CD4-positive, alpha-beta T cell treated with Interleukin-15 for 4 hours (primary cell): ENCODE results near the gene FARP1.
A peak's percentile ranks its signal among the peaks of the same experiment; 100 is the strongest.

Source experiments
- DNase-seq: peaks from one replicate; pipeline ENCODE4 v3.0.0-alpha.2; 2020; ENCODE audit warnings: low spot score

FARP1 gene

DNA sequence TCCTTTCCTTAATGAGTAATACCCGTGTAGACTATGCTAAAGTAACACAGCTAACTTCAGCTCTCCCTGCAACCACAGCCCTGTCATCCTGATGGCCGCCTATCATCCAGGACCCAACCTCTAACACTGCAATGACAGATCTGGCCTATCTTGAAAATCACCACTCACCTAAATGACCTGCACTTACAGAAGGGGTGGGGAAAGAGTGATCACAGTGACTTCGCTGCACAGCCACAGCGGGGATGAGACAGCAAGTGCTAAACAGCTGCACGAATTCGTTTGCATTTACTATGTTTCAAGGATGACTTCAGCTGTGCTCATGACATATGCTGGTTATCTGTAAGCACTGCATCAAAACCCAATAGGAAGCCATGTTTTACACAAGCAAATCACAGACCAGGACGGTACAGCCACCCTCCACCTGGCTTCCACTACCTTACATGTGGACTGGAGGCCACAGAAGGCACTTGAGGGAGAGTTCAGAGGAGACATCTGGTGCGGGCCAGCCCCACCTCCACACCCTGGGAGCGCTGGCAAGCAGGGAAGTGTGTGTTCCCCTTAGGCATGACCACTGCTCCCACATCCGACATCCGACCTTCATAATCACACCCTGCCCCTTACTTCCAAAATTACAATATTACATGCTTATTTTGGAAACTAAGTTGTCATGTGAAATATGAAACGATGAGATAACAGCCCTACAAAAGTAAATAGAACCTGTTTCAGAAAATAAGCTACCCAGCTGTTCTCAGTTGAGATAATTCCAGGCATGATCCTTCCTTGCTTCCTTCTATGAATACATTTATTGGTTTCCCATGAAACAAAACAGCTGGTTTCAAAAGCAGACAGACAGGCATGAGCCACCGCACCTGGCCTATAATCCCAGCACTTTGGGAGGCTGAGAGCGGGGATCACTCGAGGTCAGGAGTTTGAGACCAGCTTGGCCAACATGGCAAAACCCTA, 338.3 kb downstream of the FARP1 start:
- DNase-seq: peak; percentile 48

DNA sequence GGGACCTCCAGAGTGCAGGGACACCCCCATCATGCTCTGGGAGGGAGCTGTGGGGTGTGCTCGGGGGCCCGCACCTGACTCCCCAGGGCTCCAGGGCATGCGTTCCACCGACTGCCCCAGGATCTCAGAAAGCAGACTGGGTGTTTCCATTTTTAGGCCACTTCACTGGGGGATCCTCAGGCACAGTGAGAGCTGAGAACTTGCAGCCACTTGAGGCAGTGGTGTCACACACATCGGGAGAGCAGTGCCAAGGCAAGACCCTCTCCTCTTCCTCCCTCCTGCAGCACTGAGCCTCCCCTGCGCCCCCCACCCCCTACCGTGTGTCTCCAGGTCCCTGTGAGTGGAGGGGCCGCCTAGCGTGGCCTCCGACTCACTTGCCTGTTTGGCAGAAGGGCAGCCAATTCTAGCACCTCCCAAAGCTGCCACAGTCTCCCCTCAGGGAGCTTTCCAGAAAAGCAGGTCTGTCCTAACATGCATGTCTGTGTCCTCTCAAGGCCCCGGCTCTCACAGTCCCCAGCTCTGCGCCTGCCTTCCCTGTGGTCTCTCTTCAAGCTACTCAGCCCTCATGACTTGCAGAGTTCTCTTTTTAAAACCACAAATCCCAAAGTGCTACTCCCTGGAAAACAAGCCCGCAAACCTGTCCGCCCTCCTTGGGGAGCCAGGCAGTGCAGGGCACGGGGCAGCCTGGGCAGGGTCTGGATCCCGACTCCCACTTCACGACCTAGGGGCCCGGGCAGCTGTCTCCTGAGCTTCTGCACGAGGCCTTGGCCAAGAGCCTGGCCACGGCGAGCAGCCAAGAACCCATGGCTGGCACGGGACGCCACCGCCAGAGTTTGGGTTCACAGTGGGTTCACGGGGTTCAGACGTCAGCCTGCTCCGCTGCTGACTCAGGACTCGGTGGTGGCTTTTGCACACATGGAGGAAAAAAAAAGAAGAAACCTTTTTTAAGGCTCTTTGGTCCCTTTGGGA, 339.9 kb downstream of the FARP1 start:
- DNase-seq: no peak

- DNase-seq: no peak
Measured at GRCh38 chr13:98483601-98484288, 340.9 kb downstream of the FARP1 start.

- peak; percentile 88 for DNase-seq
Measured at GRCh38 chr13:98484289-98485219, 341.7 kb downstream of the FARP1 start.

- DNase-seq: no peak
Measured at GRCh38 chr13:98485561-98485960, 342.7 kb downstream of the FARP1 start.

- DNase-seq: no peak
Measured at GRCh38 chr13:98486412-98486811, 343.5 kb downstream of the FARP1 start.

- no peak for DNase-seq
Measured at GRCh38 chr13:98487016-98487415, 344.1 kb downstream of the FARP1 start.

DNA sequence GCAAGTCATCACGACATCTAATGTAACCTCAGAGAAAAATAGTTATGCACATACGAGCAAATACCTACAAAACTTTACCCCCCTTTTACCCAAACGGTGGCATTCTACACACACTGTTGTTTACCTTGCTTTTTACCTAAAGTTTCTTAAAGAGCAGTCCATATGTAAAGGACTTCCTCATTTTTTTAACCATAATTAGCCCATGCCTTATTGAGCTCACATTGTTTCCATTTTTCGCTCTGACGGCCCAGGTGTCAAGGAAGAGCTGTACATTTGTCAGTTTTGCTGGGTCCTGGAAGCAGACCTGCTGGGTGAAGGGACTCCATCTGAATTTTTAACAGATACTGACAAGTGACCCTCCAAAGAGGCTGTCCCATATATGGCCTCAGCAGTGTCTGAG, 344.6 kb downstream of the FARP1 start:
- DNase-seq: no peak

DNA sequence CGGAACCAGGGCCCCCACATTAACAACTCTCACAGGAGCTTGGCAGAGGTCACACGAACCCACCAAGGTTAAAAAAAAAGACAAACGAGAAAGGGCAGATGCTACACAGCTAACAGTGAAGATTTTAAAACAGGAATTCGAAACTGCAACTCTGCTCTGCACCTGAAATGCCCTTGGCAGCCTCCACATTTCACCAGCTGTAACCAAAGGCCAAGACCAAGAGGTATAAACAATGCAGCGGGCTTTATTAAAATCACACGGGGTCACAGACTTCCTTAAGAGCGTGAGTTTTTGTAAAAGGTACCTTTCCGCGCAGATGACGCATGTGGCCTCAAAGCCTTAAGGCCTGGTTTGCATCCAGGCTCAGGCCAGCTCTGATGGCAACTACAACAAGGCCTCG, 345.8 kb downstream of the FARP1 start:
- DNase-seq: no peak

DNA sequence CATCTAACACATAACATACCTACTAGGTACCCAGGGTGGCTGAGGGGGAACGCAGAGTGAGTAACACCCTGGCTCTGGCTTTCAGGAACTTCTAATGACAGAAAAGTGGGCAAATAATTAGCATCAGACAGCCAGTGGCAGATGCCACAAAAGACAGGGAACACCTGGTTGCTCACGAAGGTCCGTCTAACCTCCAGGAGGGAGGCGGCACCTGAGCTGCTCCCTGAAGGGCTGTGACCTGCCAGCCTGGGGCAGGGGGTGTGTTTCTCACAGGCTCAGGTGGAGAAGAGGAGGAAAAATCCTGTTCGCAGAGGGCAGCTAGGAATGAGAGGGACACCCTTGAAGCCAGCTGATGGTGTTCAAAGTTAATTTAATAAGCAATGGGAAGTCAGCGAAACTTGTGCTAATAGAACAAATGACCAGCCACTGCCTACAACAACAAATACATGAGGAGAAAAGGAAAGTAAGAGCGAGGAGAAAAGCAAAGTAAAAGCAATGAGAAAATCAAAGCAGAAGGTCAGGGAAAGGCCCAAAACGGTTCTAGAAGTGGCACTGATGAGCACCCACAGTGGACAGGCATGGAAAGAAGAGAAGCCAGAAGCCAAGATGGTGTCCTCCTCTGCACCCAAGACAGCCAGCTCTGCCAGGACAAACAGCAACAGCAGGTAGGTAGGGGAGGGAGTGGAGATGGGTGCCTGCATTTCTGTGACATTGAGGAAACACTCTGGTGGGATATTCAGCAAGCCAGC, 346.7 kb downstream of the FARP1 start:
- DNase-seq: no peak

GRCh38 chr13:98490195-98490836, 347.4 kb downstream of the FARP1 start:
- no peak for DNase-seq

- no peak for DNase-seq
Measured at GRCh38 chr13:98490866-98491265, 348.0 kb downstream of the FARP1 start.

GRCh38 chr13:98492335-98493041, 349.6 kb downstream of the FARP1 start:
- no peak for DNase-seq

DNA sequence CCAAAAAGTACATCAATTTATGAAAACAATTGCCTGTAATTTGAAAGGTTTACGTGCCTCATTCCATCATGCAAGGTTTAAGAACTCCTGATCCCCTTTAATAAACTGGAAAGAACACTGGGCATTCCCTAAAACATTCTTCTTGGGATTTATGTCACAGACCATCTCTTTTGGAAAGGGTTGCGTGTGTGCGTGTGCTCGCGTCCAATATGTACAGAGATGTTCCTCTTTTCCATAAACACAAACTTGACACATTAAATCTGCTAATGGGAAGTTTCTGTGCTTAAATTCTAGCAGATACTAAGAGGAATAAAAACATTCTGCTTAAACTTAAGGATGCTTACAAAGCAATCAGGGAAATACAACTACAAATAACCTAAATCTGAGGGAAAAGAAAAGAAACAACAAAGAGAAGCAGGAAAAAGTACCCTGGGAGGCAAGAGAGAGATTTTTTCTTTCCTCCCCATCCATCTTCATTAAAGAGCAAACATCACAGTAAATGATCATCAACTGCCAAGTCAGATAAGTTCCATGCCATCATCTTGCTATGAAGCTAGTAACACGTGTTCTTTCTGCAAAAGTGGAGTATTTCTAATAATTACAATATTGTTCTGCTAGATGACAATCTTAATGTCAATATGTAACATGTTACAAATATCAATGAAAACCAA, 350.3 kb downstream of the FARP1 start:
- DNase-seq: no peak

- no peak for DNase-seq
Measured at GRCh38 chr13:98494769-98495168, 351.9 kb downstream of the FARP1 start.

- DNase-seq: no peak
Measured at GRCh38 chr13:98495627-98496478, 353.0 kb downstream of the FARP1 start.

- DNase-seq: no peak
Measured at GRCh38 chr13:98496479-98496791, 353.5 kb downstream of the FARP1 start.

DNA sequence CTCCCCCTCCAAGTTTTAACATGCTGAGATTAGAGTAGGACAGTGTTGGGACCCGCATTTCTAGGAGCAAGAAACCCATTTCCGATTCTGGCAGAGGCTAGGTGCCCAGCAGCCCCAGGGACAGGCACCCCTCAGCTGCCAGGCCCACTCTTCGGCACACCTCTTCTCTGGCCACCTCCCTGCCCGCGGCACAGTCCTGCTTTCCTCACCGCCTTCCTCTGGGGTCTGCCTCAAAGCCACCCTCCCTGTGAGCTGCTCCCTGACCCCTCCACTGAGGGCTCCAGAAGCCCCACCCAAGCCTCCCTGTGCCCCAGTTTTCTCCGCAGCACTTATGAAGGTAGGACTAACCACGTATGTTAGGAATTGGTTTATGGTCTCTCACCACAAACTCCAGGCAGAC, 354.1 kb downstream of the FARP1 start:
- DNase-seq: no peak
